ENCODE results near the gene VWA1. TPM values are rescaled to one million over a fixed set of nuclear protein-coding genes. Genes with fewer than 3 reads are reported as not detected.
"Not testable (repeated sequence)": the region's sequence is repeated elsewhere in the genome, so short reads cannot be mapped to it uniquely, and the experiment has no call there.

Gene VWA1
- polyA plus RNA-seq, 1 donor: 36.0 TPM

DNA sequence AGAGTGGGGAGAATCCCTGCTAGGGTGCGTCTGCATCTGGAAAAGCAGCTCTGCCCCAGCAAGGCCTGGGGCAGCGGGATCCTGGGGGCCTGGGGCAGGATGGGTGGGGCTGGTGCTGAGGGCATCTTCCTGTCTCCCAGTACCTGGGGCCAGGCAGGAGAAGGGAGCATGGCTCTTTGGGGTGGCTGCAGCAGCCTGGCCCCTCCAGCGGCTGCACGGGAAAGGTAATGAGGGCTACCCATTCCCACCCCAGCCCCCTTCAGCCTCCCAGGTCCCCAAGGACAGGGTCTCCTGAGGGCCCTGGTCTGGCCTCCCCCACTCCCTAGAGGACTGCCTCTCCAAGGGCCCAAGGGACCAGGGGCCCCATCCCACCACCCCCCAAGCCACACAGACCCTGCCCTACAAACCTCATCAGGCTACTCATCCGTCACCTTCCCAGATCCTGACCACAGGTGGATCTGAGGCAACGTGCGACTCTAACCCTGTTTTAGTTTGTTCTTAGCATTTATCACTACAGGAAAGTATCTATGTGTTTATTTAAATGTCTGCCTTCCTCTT lies 13.5 kb upstream of the VWA1 start:
- DNase-seq: no peak

DNA sequence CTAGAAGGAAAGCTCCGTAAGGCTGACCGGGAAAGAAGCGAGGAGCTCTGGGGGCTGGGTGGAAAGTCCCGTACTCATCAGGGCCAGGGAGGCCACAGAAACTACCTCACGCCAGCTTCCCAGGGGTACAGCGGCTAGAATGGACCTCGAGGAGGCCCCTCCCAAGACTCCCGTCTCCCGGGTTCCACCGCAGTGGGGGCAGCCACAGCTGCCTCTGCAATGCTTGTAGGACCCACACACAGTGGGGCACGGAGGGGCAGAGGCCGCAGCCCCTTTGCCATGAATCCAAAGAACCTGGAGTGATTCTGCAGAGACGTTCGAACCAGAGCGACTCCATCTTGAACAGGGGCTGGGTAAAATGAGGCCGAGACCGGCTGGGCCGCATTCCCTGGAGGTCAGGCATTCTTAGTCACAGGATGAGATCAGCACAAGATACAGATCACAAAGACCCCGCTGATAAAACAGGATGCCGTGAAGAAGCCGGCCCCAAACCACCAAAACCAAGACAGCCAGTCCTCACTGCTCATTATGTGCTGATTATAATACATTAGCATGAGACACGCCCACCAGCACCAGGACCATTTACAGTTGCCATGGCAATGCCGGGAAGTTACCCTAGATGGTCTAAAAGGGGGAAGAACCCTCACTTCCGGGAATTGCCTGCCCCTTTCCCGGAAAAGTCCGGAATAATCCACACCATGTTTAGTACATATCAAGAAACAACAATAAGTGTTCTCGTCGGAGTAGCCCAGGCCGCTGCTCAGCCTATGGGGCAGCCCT lies 12.8 kb upstream of the VWA1 start:
- DNase-seq: no peak

DNA sequence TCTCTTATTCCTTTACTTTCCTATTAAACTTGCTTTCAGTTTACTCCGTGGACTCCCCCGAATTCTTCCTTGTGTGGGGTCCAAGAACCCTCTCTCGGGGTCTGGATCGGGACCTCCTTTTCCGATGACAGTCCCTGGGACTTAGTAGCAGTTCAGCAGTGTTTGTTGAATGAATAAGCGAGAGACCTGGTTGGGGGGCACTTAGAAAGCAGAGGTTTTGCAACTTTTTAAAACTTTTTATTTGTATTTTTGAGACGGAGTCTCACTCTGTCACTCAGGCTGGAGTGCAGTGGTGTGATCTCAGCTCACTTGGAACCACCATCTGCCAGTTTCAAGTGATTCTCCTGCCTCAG lies 12.3 kb upstream of the VWA1 start:
- no peak for DNase-seq

DNA sequence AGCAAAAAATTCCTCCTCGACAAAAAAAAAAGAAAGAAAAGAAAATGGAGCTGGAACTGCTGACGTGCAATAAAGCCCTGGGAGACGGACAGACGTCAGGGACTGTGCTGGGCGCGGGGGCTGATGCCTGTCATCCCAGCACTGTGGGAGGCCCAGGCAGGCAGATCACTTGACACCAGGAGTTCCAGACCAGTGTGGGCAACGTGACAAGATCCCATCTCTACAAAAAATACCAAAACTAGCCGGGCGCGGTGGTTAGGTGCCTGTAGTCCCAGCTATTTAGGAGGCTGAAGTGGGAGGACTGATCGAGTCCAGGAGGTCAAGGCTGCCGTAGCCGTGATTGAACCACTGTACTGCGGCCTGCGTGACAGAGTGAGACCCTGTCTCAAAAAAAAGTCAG lies 10.8 kb upstream of the VWA1 start:
- DNase-seq: no peak

DNA sequence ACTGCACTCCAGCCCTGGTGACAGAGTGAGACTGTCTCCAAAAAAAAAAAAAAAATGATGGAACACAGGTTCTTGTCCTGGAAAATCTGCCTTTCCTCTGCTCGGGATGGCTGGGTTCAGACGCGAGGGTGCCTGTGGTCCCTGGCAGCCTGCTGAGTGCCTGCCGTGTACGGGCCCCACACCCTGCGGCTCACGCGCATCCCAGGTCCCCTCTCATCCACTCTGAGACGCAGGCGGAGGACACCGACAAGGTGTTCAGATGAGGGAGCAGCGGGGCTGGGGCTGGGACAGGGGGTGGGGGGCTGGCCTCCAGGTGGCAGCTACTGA lies 10.1 kb upstream of the VWA1 start:
- no peak for DNase-seq

DNA sequence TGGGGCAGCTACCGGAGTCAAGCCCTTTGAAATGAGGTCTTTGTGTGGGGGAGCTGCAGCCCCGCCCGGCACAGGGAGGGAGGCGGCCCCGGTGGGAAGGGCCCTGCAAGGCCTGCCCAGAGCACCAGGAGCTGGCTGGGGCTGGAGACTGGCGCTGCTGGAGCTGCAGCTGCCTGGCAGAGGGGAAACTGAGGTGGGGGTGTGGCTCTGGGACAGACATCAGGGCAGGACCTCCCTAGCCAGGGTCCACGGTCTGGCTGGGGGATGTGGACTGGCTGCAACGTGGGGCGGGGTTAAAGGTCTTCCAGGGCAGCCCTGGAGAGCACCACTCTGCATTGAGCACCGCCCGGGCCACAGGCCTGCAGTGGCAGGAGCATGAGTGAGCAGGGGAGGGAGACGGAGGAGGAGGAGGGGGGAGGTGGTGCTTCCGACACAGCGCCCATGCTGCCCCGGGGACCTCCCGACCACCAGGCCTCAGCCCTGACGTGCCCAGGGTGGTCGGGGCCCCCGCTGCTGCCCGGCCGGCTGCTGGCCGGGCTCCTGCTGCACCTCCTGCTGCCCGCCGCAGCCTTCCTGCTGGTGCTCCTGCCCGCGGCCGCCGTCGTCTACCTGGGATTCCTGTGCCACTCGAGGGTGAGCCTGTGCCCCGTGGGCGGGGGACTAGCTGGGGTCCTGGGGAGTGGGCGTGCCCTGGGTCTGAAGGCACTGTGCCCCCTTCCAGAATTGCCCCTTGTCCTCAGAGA lies 9.6 kb upstream of the VWA1 start:
- DNase-seq: no peak

DNA sequence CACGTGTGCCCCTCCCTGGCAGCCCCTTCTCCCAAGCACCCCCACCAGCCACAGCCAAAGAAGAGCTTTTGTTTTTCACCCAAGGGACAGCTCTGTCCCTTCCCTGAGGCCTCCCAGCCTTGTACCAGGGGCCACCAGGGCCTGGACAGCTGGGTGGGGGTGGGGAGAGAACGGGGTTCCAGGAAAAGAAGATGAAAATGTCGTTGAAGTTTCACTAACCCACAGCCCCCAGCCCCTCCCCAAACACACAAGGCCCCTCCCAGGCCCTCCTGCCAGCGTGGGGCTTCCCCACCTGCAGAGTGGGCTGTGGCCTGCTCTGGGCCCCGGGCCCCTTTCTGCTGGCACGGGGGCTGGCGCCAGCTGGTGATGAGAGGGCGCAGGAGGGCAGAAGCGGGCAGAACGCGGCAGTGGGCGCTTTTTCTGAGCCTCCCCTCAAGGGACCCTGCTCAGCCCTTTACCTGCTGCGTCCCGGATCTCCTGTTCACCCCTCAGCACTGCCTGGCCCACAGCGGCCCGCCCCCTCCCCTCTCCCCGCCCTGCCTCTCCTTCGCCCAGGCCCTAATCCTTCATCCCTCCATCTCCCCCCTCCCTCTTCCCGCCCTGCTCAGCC lies 8.9 kb upstream of the VWA1 start:
- no peak for DNase-seq

- DNase-seq: no peak
Observed at GRCh38 chr1:1427106-1427819, 8.2 kb upstream of the VWA1 start.

- DNase-seq: no peak
Observed at GRCh38 chr1:1427820-1428148, 7.7 kb upstream of the VWA1 start.

DNA sequence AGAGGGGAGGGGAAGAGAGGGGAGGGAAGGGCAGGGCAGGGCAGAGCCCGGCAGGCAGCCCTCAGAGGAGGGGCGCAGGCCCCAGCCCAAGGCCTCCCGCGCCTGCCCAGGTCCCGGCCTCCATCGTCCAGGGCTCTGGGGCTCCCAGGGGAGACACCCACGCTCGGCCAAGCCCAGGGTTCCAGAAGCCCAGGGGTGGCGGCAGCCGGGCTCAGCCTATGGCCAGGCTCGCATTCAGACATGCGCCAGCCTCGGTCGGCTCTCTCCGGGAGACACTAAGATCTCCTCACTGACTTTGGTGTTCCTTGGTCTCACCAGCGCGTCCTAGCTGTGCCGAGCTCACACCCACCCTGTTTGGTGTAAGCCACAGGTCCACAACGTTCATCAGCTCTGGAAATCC lies 7.3 kb upstream of the VWA1 start:
- DNase-seq: no peak

DNA sequence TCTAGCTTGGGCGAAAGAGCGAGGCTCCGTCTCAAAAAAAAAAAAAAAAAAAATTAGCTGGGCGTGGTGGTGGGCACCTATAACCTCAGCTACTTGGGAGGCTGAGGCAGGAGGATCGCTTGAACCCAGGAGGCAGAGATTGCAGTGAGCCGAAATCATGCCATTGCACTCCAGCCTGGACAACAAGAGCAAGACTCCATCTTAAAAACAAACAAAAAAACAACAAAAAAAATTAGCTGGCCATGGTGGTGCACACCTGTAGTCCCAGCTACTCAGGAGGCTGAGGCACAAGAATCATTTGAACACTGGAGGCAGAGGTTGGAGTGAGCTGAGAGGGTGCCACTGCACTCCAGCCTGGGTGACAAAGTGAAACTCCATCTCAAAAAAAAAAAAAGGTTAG lies 6.5 kb upstream of the VWA1 start:
- not testable (repeated sequence) for DNase-seq

DNA sequence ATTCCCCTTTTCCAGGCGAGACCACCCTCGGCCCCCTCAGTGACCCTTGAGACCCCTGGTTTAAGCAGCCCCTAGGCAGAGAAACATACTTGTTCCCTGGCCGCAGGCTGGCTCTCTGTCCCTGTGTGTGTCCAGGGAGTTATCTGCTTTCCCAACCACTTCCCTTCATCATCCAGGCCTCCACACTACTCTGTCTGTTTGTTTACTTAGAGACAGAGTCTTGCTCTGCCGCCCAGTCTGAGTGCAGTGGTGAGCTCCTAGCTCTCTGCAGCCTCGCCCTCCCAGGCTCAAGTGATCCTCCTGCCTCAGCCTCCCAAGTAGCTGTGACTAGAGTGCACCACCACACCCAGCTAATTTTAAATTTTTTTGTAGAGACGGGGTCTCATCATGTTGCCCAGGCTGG lies 5.8 kb upstream of the VWA1 start:
- no peak for DNase-seq

- DNase-seq: no peak
Observed at GRCh38 chr1:1430114-1430982, 5.1 kb upstream of the VWA1 start.

- DNase-seq: no peak
Observed at GRCh38 chr1:1430992-1431844, 4.3 kb upstream of the VWA1 start.

DNA sequence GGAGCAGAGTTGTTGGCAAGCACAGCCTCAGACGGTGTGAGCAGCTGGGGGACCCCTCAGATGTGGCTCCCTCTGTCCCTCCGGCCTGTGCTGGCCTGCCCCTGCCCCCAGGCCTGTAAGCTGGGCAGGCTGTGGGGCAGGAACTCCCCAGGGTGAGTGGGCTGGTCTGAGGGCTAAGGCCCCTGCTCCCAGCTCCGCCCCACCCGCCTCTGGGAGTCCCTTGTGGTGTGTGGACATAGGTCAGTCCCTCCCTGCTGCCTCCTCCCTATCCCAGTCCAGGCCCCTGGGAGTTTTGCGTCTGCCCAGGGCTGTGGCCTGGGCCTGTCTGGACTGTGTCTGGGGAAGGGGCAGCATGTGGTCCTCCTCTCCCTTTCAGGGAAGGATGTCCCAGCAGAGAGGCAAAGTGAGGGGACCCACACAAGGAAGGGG lies 3.6 kb upstream of the VWA1 start:
- no peak for DNase-seq

DNA sequence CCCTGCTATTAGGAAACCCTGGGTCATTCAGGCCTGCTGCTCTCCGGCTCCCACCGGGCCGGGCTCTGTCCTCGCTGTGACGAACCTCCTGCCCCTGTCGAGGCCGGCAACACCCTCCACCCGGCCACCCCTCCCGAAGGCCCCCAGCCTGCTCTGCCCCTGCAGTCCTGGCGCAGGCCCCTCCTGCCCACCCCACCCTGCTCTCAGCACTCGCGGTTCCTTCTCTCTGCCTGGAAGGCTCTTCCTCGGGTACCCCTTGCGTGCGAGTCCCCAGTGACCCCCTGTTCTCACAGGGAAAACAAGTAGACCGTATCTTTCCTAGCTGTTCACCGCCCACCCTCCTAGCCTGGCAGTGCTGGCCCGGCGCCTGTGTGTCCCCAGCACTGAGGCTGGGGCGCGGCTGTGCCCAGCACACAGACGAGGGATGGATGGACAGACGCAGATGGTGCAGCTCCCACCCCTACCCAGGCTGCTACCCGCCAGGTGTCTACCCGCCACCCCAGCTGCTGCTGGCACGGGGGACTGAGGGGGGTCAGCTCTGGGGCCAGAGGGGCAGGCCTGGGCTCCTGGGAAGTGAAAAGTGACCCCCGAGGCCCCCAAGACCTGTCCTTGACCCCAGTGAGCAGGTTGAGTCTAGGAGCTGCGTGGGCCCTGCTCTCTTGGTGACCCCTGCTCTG lies 3.1 kb upstream of the VWA1 start:
- DNase-seq: no peak

- no peak for DNase-seq
Observed at GRCh38 chr1:1432951-1433803, 2.3 kb upstream of the VWA1 start.

- DNase-seq: no peak
Observed at GRCh38 chr1:1433804-1434130, 1.7 kb upstream of the VWA1 start.

DNA sequence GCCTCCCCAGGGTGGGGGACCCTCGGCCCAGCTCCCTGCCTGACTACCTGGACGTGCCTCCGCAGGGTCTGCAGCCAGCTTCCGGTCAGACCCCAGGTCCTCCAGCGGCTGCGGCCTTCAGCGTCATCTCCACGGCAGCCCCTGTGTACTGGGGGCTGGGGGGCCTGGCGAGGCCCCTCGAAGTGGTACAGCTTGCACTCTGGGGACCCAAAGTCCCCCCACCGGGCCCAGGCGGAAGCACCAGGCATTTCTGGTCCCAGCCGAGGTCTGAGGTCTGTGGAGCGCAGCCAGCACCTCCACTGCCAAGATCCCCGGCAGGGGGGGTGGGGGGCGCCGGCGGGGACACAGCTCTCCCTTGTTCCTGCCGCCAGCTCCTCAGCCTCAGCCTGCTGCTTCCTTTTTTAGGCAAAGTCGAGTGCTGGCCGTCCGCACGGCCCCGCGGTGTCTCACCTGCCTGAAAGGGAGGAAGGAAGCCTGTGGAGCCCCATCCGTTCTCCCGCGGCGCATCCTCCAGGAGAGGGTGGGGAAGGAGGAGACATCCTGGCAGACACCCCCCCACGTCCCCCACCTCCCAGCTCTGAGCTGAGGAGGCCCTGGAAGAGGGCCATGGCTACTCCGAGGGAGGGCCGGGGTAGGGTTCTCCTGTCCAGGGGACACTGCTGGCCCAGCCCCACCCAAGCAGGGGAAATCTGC lies 1.2 kb upstream of the VWA1 start:
- no peak for DNase-seq
